ENCODE data around the gene PPM1F.

Gene PPM1F

GRCh38 chr22:21961127-21961867, 8.6 kb upstream of the PPM1F start:
- DNase-seq, result no peak

GRCh38 chr22:21960200-21961126, 7.8 kb upstream of the PPM1F start:
- no peak for DNase-seq

GRCh38 chr22:21959274-21960074, 6.8 kb upstream of the PPM1F start:
- DNase-seq, result no peak

GRCh38 chr22:21958360-21959273, 6.0 kb upstream of the PPM1F start:
- DNase-seq, result no peak

GRCh38 chr22:21951931-21952465, 650 bp downstream of the PPM1F start:
- peak in 10 of 56 donors; percentile 16 to 43 (median 26) for DNase-seq

- DNase-seq, result no peak
Observed at GRCh38 chr22:21951062-21951461, 1.6 kb downstream of the PPM1F start.

- no peak for DNase-seq
Observed at GRCh38 chr22:21949948-21950347, 2.7 kb downstream of the PPM1F start.

GRCh38 chr22:21949569-21949918, 3.1 kb downstream of the PPM1F start:
- DNase-seq, result no peak

GRCh38 chr22:21948824-21949568, 3.7 kb downstream of the PPM1F start:
- DNase-seq, result no peak

GRCh38 chr22:21948390-21948789, 4.3 kb downstream of the PPM1F start:
- DNase-seq, result no peak

GRCh38 chr22:21947040-21948014, 5.3 kb downstream of the PPM1F start:
- no peak for DNase-seq

- no peak for DNase-seq
Observed at GRCh38 chr22:21946262-21946925, 6.3 kb downstream of the PPM1F start.

GRCh38 chr22:21945453-21946261, 7.0 kb downstream of the PPM1F start:
- peak in 1 of 56 donors; percentile 33 for DNase-seq

GRCh38 chr22:21944871-21945270, 7.8 kb downstream of the PPM1F start:
- DNase-seq, result no peak

GRCh38 chr22:21943571-21944448, 8.8 kb downstream of the PPM1F start:
- no peak for DNase-seq
